SKM-1 (cell line): ENCODE results near the gene HDDC2.

Experiments used
- DNase-seq: peaks from one replicate; lab custom pipeline; 2025; ENCODE audit not compliant: unreplicated experiment; lab: John Stamatoyannopoulos, UW

Gene HDDC2

GRCh38 chr6:125245109-125245508 lies 56.7 kb downstream of the HDDC2 start:
- no peak for DNase-seq

GRCh38 chr6:125237764-125238163 lies 64.0 kb downstream of the HDDC2 start:
- DNase-seq: no peak

GRCh38 chr6:125236536-125237327 lies 65.0 kb downstream of the HDDC2 start:
- DNase-seq: no peak

- no peak for DNase-seq
Observed at GRCh38 chr6:125233202-125233601, 68.6 kb downstream of the HDDC2 start.

GRCh38 chr6:125232466-125232865 lies 69.3 kb downstream of the HDDC2 start:
- DNase-seq: no peak

GRCh38 chr6:125231574-125232343 lies 70.0 kb downstream of the HDDC2 start:
- no peak for DNase-seq

- DNase-seq: no peak
Observed at GRCh38 chr6:125231133-125231532, 70.6 kb downstream of the HDDC2 start.

- no peak for DNase-seq
Observed at GRCh38 chr6:125230674-125231073, 71.1 kb downstream of the HDDC2 start.

GRCh38 chr6:125228981-125229479 lies 72.7 kb downstream of the HDDC2 start:
- DNase-seq: no peak

GRCh38 chr6:125227244-125227643 lies 74.5 kb downstream of the HDDC2 start:
- DNase-seq: no peak
